Adrenal gland (tissue), 12 donors: Measurements from ENCODE around the gene NUP37. TPM values are rescaled to one million over a fixed set of nuclear protein-coding genes. Genes with fewer than 3 reads are reported as not detected.

Experiments used
- DNase-seq, 7 donors: peaks; one replicate each; pipeline ENCODE4 v3.0.0-alpha.2; 2019 to 2020
- H3K27ac ChIP-seq, 5 donors: fragments of 200-600 bp; sonication (generic) in 4 of 5; 1 replicate in 3 of 5; 2 replicates in 2 of 5; pipeline versions ENCODE4 v1.5.1 to v1.8.0; 2016 to 2020; ENCODE audit warnings: mild to moderate bottlenecking in 1 of 5
- H3K27me3 ChIP-seq: fragments of 200-600 bp; 2 replicates; pipeline ENCODE4 v1.8.0; 2021
- H3K36me3 ChIP-seq, 2 donors: fragments of 200-600 bp; replicated peaks in 1 of 2; 1 replicate in 1 of 2; 2 replicates in 1 of 2; pipeline versions ENCODE4 v1.5.1 to v1.8.0; 2018 to 2022
- H3K4me1 ChIP-seq, 2 donors: fragments of 200-600 bp; replicated peaks in 1 of 2; 1 replicate in 1 of 2; 2 replicates in 1 of 2; pipeline versions ENCODE4 v1.5.1 to v1.8.0; 2018 to 2021
- H3K4me3 ChIP-seq, 4 donors: fragments of 200-600 bp; sonication (generic) in 3 of 4; one replicate each; pipeline ENCODE4 v1.5.1; 2016 to 2018
- H3K9me3 ChIP-seq, 3 donors: fragments of 200-600 bp; sonication (generic) in 1 of 3; replicated peaks in 1 of 3; 1 replicate in 2 of 3; 2 replicates in 1 of 3; pipeline versions ENCODE4 v1.5.1 to v1.8.0; 2016 to 2021
- CTCF ChIP-seq, 6 experiments: fragments of 450-650 bp in 4 of 6; fragments of 200-600 bp in 2 of 6; sonication (generic) in 1 of 6; IDR thresholded peaks; 1 replicate in 5 of 6; 2 replicates in 1 of 6; pipeline versions ENCODE4 v1.5.1 to v1.8.0; 2016 to 2021; ENCODE audit warnings: antibody characterized with exemption in 6 of 6, mild to moderate bottlenecking in 2 of 6, moderate library complexity in 1 of 6
- POLR2A ChIP-seq, 2 donors: fragments of 450-650 bp; IDR thresholded peaks; one replicate each; pipeline ENCODE4 v1.6.1; 2017; ENCODE audit warnings: antibody characterized with exemption in 2 of 2, mild to moderate bottlenecking in 2 of 2, moderate library complexity in 1 of 2
- WGBS, 4 donors: extraction: QIAGEN DNeasy Blood & Tissue Kit in 2 of 4; methylation state at CpG; one replicate each; pipeline versions ENCODE4 v1.1.5 to v1.1.7; 2013 to 2017; 5-methylcytosine and 5-hydroxymethylcytosine counted together
- intact Hi-C, 2 donors: fragments of 100-400 bp; cut with DNase I; formaldehyde crosslinking; loops; one replicate each; pipeline versions ENCODE4 v1.14.1 to v1.15.0; 2022 to 2023
- polyA plus RNA-seq, 3 donors: library from polyadenylated mRNA; stranded (reverse); fragments of 200-250 nt in 2 of 3; fragments of 350-450 nt in 1 of 3; fragmentation: Illumina TruSeq in 1 of 3; extraction: RNeasy Lipid Tissue Mini Kit (QIAGEN cat#74804) in 1 of 3; gene quantifications; one replicate each; pipeline ENCODE4 v1.2.3, GENCODE V29; 2013 to 2014
- total RNA-seq, 9 donors: library from RNA; depleted of rRNA in 4 of 9; stranded (reverse); fragments of >200 nt in 4 of 9; fragments of 120-200 nt in 1 of 9; fragmentation: NEBNext Ultra II Directional in 1 of 9; extraction: Animal tissue kit (Norgen Biotek cat#: 25700) in 1 of 9; gene quantifications; one replicate each; pipeline versions ENCODE4 v1.1.0 to v1.2.4, GENCODE V29; 2013 to 2023
- donor health status: healthy with polysubstance abuse.
- donor health status: Bipolar disorder and iron deficiency.
- donor health status: DM: yes; HTN: yes; CAD: no.
- donor health status: DM: no; HTN: no; CAD: no.
- donor health status: DM: no; HTN: no; CAD: no.
- donor health status: DM: yes; HTN: yes; CAD: no.

The NUP37 gene
- total and polyA plus RNA-seq, 12 donors = 8.6 to 80.8 (median 28.1) TPM

DNA sequence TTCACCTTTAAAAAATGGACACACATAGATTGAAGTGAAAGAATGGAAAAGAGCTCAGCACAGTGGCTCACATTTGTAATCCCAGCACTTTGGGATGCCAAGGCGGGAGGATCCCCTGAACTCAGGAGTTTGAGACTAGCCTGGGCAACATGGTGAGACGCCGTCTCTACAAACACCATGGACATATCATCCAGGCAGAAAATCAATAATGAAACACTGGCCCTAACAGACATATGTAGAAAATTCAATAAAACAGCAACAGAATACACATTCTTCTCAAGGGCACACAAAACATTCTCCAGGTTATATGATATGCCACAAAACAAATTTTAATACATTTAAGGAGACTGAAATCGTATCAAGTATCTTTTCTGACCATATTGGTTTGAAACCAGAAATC, 65.6 kb downstream of the NUP37 start:
- 95 to 99% (median 98%) methylated on average over 4 of the region's 4 CpGs for WGBS, 4 donors
- Histone ChIP-seq H3K36me3 (peaks cover 0 to 13% of the 10 kb centered on the region in 2 donors), H3K4me3 (no peak overlapping the region), H3K4me1 (no peaks in the 10 kb centered on the region), H3K27ac (no peak overlapping the region), H3K9me3 (no peaks in the 10 kb centered on the region), H3K27me3 (no peaks in the 10 kb centered on the region)
- no peak for DNase-seq
- TF ChIP-seq CTCF (IDR thresholded peaks at IDR 0.05) (no peak), POLR2A (IDR thresholded peaks at IDR 0.05) (no peak)
- intact Hi-C loops = no loop called here

- H3K4me1 ChIP-seq = no peaks in the 10 kb centered on the region
- DNase-seq = no peak
Measured at GRCh38 chr12:102053062-102053349, 66.9 kb downstream of the NUP37 start.

GRCh38 chr12:102052192-102053061, 67.5 kb downstream of the NUP37 start:
- 86 to 100% (median 96%) methylated on average over 1 to 4 of the region's 4 CpGs for WGBS, 4 donors

More at GRCh38 chr12:102053062-102053349, 66.9 kb downstream of the NUP37 start:
- no peak overlapping the region for H3K4me3 ChIP-seq
- H3K36me3 ChIP-seq = peaks cover 0 to 25% of the 10 kb centered on the region in 2 donors
- no peak for TF ChIP-seq POLR2A (IDR thresholded peaks at IDR 0.05)
- TF ChIP-seq CTCF (IDR thresholded peaks at IDR 0.05) = no peak
- H3K27ac ChIP-seq = no peak overlapping the region
- no peaks in the 10 kb centered on the region for H3K9me3 ChIP-seq
- intact Hi-C loops = no loop called here
- H3K27me3 ChIP-seq = no peaks in the 10 kb centered on the region

DNA sequence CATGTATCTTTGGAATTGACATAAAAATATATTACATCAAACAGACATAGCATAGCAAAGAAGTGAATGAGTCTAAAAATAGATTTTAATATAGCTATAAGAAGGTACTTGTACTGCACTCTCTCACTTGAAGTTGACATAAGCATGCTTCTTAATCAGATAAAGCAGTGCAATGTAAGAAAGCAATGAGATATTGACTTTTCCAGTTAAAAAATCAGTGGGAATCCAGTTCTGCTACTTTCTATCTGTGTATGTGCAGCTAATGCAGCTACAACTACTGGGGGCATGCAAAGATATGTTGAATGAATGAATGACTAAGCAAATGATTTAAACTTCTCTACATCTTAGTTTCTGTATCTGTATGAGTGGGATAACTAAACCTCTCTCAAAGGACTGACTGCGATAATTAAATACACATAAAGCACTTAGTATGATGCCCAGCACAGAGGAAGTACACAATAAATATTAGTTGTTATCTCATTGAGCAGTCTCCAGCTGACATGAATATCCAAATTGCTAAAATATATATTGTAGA, 68.4 kb downstream of the NUP37 start:
- 91 to 100% (median 96%) methylated on average over 1 of the region's 1 CpG for WGBS, 4 donors
- Histone ChIP-seq H3K9me3 (no peaks in the 10 kb centered on the region), H3K4me1 (no peaks in the 10 kb centered on the region), H3K36me3 (peaks cover 0 to 37% of the 10 kb centered on the region in 2 donors), H3K27ac (no peak overlapping the region), H3K4me3 (no peak overlapping the region), H3K27me3 (no peaks in the 10 kb centered on the region)
- intact Hi-C loops = no loop called here
- DNase-seq = no peak
- TF ChIP-seq POLR2A (IDR thresholded peaks at IDR 0.05) (no peak), CTCF (IDR thresholded peaks at IDR 0.05) (no peak)

More at GRCh38 chr12:102052192-102053061, 67.5 kb downstream of the NUP37 start:
- H3K9me3 ChIP-seq = no peaks in the 10 kb centered on the region
- no peaks in the 10 kb centered on the region for H3K4me1 ChIP-seq
- no peak overlapping the region for H3K27ac ChIP-seq
- no peak overlapping the region for H3K4me3 ChIP-seq
- no peaks in the 10 kb centered on the region for H3K27me3 ChIP-seq
- intact Hi-C loops = no loop called here
- peaks cover 0 to 28% of the 10 kb centered on the region in 2 donors for H3K36me3 ChIP-seq
- DNase-seq = no peak
- TF ChIP-seq POLR2A (IDR thresholded peaks at IDR 0.05) (no peak), CTCF (IDR thresholded peaks at IDR 0.05) (no peak)
